A549 (cell line): ENCODE measurements around the gene AFDN. TPM values are rescaled to one million over a fixed set of nuclear protein-coding genes. Genes with fewer than 3 reads are reported as not detected.
A peak's percentile ranks its signal among the peaks of the same experiment; 100 is the strongest.

Experiments
- ATAC-seq, 2 experiments: fragments of 200-7000 bp in 1 of 2; fragments of >200 bp in 1 of 2; cut with Nextera tagmentation in 1 of 2; cut with Tn5 transposase in 1 of 2; 3 replicates each; pipeline versions ENCODE4 v1.8.0 to v1.9.1; 2018 to 2020; ENCODE audit warnings: mild to moderate bottlenecking in 1 of 2, moderate library complexity in 1 of 2
- CTCF ChIA-PET: fragments of 300-600 bp; sonication (Branson Sonifier 250); formaldehyde crosslinking; extraction: SDS; loops from one replicate; lab custom pipeline; 2021; ENCODE audit warnings: antibody characterized with exemption, inconsistent platforms; lab: Yijun Ruan, JAX
- POLR2A ChIA-PET: fragments of 350-600 bp; formaldehyde crosslinking; extraction: SDS; loops from one replicate; lab custom pipeline; 2021; ENCODE audit warnings: antibody characterized with exemption, inconsistent platforms; lab: Yijun Ruan, JAX
- DNase-seq, 2 experiments: peaks; one replicate each; pipeline versions ENCODE4 v3.0.0 to v3.0.0-alpha.2; 2011 to 2016; ENCODE audit warnings: low read depth in 1 of 2, low spot score in 1 of 2
- FAIRE-seq: peaks from 2 replicates; lab custom pipeline; 2011; peaks lifted over from hg19 to GRCh38; lab: Jason Lieb, UNC
- H3K27ac ChIP-seq, 2 experiments: fragments of >200 bp; sonication (Bioruptor Twin); formaldehyde crosslinking; 3 replicates each; pipeline ENCODE4 v1.5.1; 2016 to 2017
- H3K4me1 ChIP-seq: fragments of >200 bp; sonication (Bioruptor Twin); formaldehyde crosslinking; 3 replicates; pipeline ENCODE4 v1.6.1; 2016
- H3K4me2 ChIP-seq: fragments of >200 bp; sonication (Bioruptor Twin); formaldehyde crosslinking; 3 replicates; pipeline ENCODE4 v1.6.1; 2016
- H3K4me3 ChIP-seq: fragments of >200 bp; sonication (Bioruptor Twin); formaldehyde crosslinking; 3 replicates; pipeline ENCODE4 v1.5.1; 2016
- H3K9me3 ChIP-seq: fragments of >200 bp; sonication (Bioruptor Twin); formaldehyde crosslinking; 3 replicates; pipeline ENCODE4 v1.6.1; 2016
- ATOH8 ChIP-seq: fragments of 250-450 bp; sonication (Bioruptor Pico); IDR thresholded peaks from 2 replicates; pipeline ENCODE4 v1.5.0; 2020; ENCODE audit warnings: low read depth, mild to moderate bottlenecking, moderate library complexity
- CHD4 ChIP-seq: fragments of 200-600 bp; sonication (generic); IDR thresholded peaks from 2 replicates; pipeline ENCODE4 v1.6.1; 2016; ENCODE audit warnings: antibody characterized with exemption, mild to moderate bottlenecking, borderline replicate concordance
- CTCF ChIP-seq: fragments of >200 bp; sonication (Bioruptor Twin); formaldehyde crosslinking; IDR thresholded peaks from 3 replicates; pipeline ENCODE4 v1.5.1; 2016
- EP300 ChIP-seq, 2 experiments: fragments of >200 bp; sonication (Bioruptor Twin); formaldehyde crosslinking; IDR thresholded peaks; 2 replicates in 1 of 2; 3 replicates in 1 of 2; pipeline ENCODE4 v1.6.1; 2016 to 2017
- HDAC2 ChIP-seq: fragments of 200-600 bp; sonication (generic); IDR thresholded peaks from 2 replicates; pipeline ENCODE4 v1.6.1; 2016
- HOXA7 ChIP-seq: fragments of 250-450 bp; sonication (Bioruptor Pico); IDR thresholded peaks from 2 replicates; pipeline ENCODE4 v1.5.0; 2020; ENCODE audit warnings: mild to moderate bottlenecking, moderate library complexity
- KDM1A ChIP-seq: fragments of 200-600 bp; sonication (generic); IDR thresholded peaks from 2 replicates; pipeline ENCODE4 v1.6.1; 2016; ENCODE audit warnings: low read depth, mild to moderate bottlenecking
- MAX ChIP-seq: IDR thresholded peaks from 2 replicates; pipeline ENCODE4 v1.6.1; 2012
- PBX3 ChIP-seq: IDR thresholded peaks from 2 replicates; pipeline ENCODE4 v1.6.1; 2012
- PHF8 ChIP-seq: fragments of 200-600 bp; sonication (generic); IDR thresholded peaks from 2 replicates; pipeline ENCODE4 v1.6.1; 2016; ENCODE audit warnings: low read depth, mild to moderate bottlenecking, antibody characterized with exemption, moderate library complexity, borderline replicate concordance
- POLR2A ChIP-seq: IDR thresholded peaks from 2 replicates; pipeline ENCODE4 v1.6.1; 2012; ENCODE audit warnings: mild to moderate bottlenecking, low read length
- RCOR1 ChIP-seq: fragments of 150-350 bp; IDR thresholded peaks from 2 replicates; pipeline ENCODE4 v1.6.1; 2014; ENCODE audit warnings: antibody characterized with exemption, low read length, low read depth
- RFX5 ChIP-seq: fragments of 450-650 bp; IDR thresholded peaks from 2 replicates; pipeline ENCODE4 v1.7.1; 2014; ENCODE audit warnings: antibody characterized with exemption, mild to moderate bottlenecking, moderate library complexity
- SREBF2 ChIP-seq: fragments of 450-650 bp; IDR thresholded peaks from 2 replicates; pipeline ENCODE4 v1.6.1; 2014; ENCODE audit warnings: mild to moderate bottlenecking, moderate library complexity
- TFCP2L1 ChIP-seq: fragments of 250-450 bp; sonication (Bioruptor Pico); IDR thresholded peaks from 2 replicates; pipeline ENCODE4 v1.5.0; 2021; ENCODE audit warnings: mild to moderate bottlenecking
- TP53 ChIP-seq: fragments of 250-450 bp; sonication (Bioruptor Pico); IDR thresholded peaks from 2 replicates; pipeline ENCODE4 v1.5.0; 2021; ENCODE audit warnings: mild to moderate bottlenecking, moderate library complexity
- USF2 ChIP-seq: fragments of 450-650 bp; IDR thresholded peaks from 2 replicates; pipeline ENCODE4 v1.6.1; 2014; ENCODE audit warnings: antibody characterized with exemption
- ZFP36 ChIP-seq: fragments of 450-650 bp; IDR thresholded peaks from 2 replicates; pipeline ENCODE4 v1.6.1; 2014; ENCODE audit warnings: borderline replicate concordance; ENCODE audit not compliant: partially characterized antibody
- WGBS: methylation state at CpG from one replicate; pipeline ENCODE4 v1.1.6; 2017; ENCODE audit errors: missing lambda C conversion rate; 5-methylcytosine and 5-hydroxymethylcytosine counted together
- polyA plus RNA-seq, 4 experiments: library from polyadenylated mRNA; depleted of rRNA in 3 of 4; stranded (reverse); fragments of >200 nt; fragmentation: RNase III in 1 of 4; extraction: RNeasy Plus Mini Kit Qiagen cat#74134 plus additional on column Dnase treatment in 1 of 4; gene quantifications; 2 replicates in 3 of 4; 3 replicates in 1 of 4; pipeline ENCODE4 v1.2.3, GENCODE V29; 2011 to 2017

Gene AFDN
- polyA plus RNA-seq, 2 of the 4 experiments (the other 2 are of a cell fraction): 17.5 to 40.8 TPM

- WGBS: 5% methylated on average over 31 of the region's 70 CpGs
- peak; percentile 56 to 61 for DNase-seq
Measured at GRCh38 chr6:167825332-167826229, 1.1 kb upstream of the AFDN start.

GRCh38 chr6:167826230-167826895, 348 bp upstream of the AFDN start:
- ChIA-PET POLR2A (no interaction called here), CTCF (no interaction called here)
- no peak for FAIRE-seq
- peak; percentile 40 to 51 for DNase-seq
- peak overlapping the region; percentile 97 for H3K4me3 ChIP-seq
- TF ChIP-seq ZFP36: no peak
- no peak for TF ChIP-seq POLR2A
- peak overlapping the region; percentile 90 to 99 for H3K27ac ChIP-seq
- peak overlapping the region; percentile 91 for H3K4me2 ChIP-seq
- H3K4me1 ChIP-seq: peaks cover 29% of the 10 kb centered on the region; the same call in 2 of the 3 replicates
- ATAC-seq: peak; percentile 87 to 91
- no peaks in the 10 kb centered on the region for H3K9me3 ChIP-seq
- no CpG with 5 or more reads among the region's 90 CpGs for WGBS

More at GRCh38 chr6:167825332-167826229, 1.1 kb upstream of the AFDN start:
- no peak for TF ChIP-seq ZFP36
- no peak for TF ChIP-seq KDM1A
- TF ChIP-seq USF2: peak; percentile 19; the same call in 1 of the 2 replicates
- no peak for TF ChIP-seq PBX3
- no peak for TF ChIP-seq TFCP2L1 (CRISPR knock-in tag)
- no peak for TF ChIP-seq HDAC2
- no peak for TF ChIP-seq ATOH8 (CRISPR knock-in tag)
- TF ChIP-seq RCOR1: no peak
- no peaks in the 10 kb centered on the region for H3K9me3 ChIP-seq
- H3K27ac ChIP-seq: peak overlapping the region; percentile 73 to 86
- POLR2A ChIA-PET: no interaction called here
- H3K4me2 ChIP-seq: peak overlapping the region; percentile 91
- peaks cover 22% of the 10 kb centered on the region; the same call in 2 of the 3 replicates for H3K4me1 ChIP-seq
- FAIRE-seq (no peak), ATAC-seq (peak; percentile 66 to 87)
- peak overlapping the region; percentile 97 for H3K4me3 ChIP-seq
- CTCF ChIA-PET: interaction anchor here (1.1 to 1.3 kb wide), 2 partner anchors 34 to 71 kb away, joined by 3 to 4 read pairs; no protein-coding TSS in a partner anchor

- ATAC-seq: peak; percentile 49 to 58; a peak in 5 of 6 replicates
- POLR2A ChIA-PET: no interaction called here
- Histone ChIP-seq H3K27ac (peak overlapping the region; percentile 90 to 99), H3K9me3 (no peaks in the 10 kb centered on the region), H3K4me2 (peak overlapping the region; percentile 88), H3K4me1 (peaks cover 39% of the 10 kb centered on the region; the same call in 2 of the 3 replicates), H3K4me3 (peak overlapping the region; percentile 97)
- no peak for FAIRE-seq
- WGBS: 34% methylated on average over 14 of the region's 51 CpGs
- peak in 1 of 2 experiments; percentile 19 for DNase-seq
- CTCF ChIA-PET: interaction anchor here (1.1 to 1.4 kb wide), 2 partner anchors 64 to 114 kb away, joined by 3 read pairs; no protein-coding TSS in a partner anchor
- no peak for TF ChIP-seq SREBF2
- TF ChIP-seq CHD4: no peak
- no peak for TF ChIP-seq ZFP36
- TF ChIP-seq PBX3: no peak
- no peak for TF ChIP-seq TFCP2L1 (CRISPR knock-in tag)
- TF ChIP-seq USF2: no peak
- TF ChIP-seq HOXA7 (CRISPR knock-in tag): no peak
- no peak for TF ChIP-seq MAX
- no peak for TF ChIP-seq TP53
- TF ChIP-seq EP300 (IDR thresholded peaks at IDR 0.05): no peak
- TF ChIP-seq CTCF: no peak
- TF ChIP-seq RFX5: no peak
- no peak for TF ChIP-seq PHF8
Measured at GRCh38 chr6:167827583-167828324, 1.0 kb downstream of the AFDN start.
